Measurements from ENCODE around the gene SNRPD3.

- TF ChIP-seq CTCF (IDR thresholded peaks at IDR 0.05): no peak
- no peak for TF ChIP-seq EP300 (IDR thresholded peaks at IDR 0.05; ENCODE audit: low read depth)
Observed at GRCh38 chr22:24513378-24514240, 42.2 kb upstream of the SNRPD3 start.

All from transverse colon (tissue), 3 donors.